Measurements from ENCODE around the gene CNST.
"Not testable (repeated sequence)": the region's sequence is repeated elsewhere in the genome, so short reads cannot be mapped to it uniquely, and the experiment has no call there.

The CNST gene

DNA sequence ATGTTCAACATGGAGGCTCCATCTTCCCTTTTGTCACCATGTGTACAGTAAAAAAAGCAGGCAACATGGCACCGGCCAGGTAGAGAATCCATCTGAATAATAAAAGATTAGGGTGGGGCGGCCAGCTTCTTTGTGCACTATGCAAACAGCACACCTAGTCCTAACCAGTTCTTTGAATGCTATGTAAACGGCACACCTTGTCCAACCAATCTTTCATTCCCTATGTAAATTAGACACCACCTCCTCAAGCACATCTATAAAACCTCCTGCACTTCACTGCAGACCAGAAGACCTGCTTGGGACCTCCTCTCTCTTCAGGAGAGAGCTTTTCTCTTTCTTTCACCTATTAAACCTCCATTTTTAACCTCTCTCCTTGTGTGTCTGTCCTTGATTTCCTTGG lies 28.4 kb upstream of the CNST start:
- Histone ChIP-seq H3K36me3 (replicated peaks) (peaks cover 19% of the 10 kb centered on the region), H3K9me3 (no peaks in the 10 kb centered on the region), H3K4me3 (no peak overlapping the region), H3K27me3 (ENCODE audit: low read depth) (no peaks in the 10 kb centered on the region), H3K4me1 (peaks cover 4% of the 10 kb centered on the region; the same call in 1 of the 2 replicates)
- DNase-seq (ENCODE audit: low spot score in 2 of 2): no peak
- in situ Hi-C loops (cut with MboI; ENCODE audit: low sequenced_read_pairs): no loop called here

GRCh38 chr1:246540738-246541491 lies 25.3 kb upstream of the CNST start:
- no peak for DNase-seq (ENCODE audit: low spot score in 2 of 2)
- Histone ChIP-seq H3K4me3 (no peak overlapping the region), H3K36me3 (replicated peaks) (peaks cover 31% of the 10 kb centered on the region), H3K27me3 (ENCODE audit: low read depth) (no peaks in the 10 kb centered on the region), H3K9me3 (no peaks in the 10 kb centered on the region), H3K4me1 (peaks cover 4% of the 10 kb centered on the region; the same call in 1 of the 2 replicates)
- in situ Hi-C loops (cut with MboI; ENCODE audit: low sequenced_read_pairs): no loop called here

- DNase-seq (ENCODE audit: low spot score in 2 of 2): no peak
- Histone ChIP-seq H3K4me3 (no peak overlapping the region), H3K4me1 (no peaks in the 10 kb centered on the region), H3K36me3 (replicated peaks) (peaks cover 43% of the 10 kb centered on the region), H3K9me3 (no peaks in the 10 kb centered on the region), H3K27me3 (ENCODE audit: low read depth) (no peaks in the 10 kb centered on the region)
- in situ Hi-C loops (cut with MboI; ENCODE audit: low sequenced_read_pairs): no loop called here
Measured at GRCh38 chr1:246544001-246544400, 22.3 kb upstream of the CNST start.

DNA sequence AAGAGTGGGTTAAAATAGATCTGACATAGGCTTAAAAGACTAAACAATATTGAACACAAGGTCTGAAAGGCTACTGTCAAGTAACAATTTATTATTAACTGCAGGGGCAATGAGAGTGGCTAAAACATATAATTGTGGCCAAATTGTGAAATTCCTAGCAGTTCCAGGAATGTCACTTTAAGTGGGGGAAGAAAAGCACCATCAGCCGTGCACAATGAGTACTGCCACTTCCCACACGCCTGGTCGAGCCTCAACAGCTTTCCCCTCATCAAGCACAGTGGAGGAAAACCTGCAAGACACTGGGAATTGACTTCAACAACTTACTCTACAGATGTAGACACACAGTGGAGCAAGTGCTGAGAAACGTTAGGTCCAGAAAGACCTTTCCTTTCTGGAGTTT lies 16.6 kb upstream of the CNST start:
- DNase-seq (ENCODE audit: low spot score in 2 of 2): no peak
- Histone ChIP-seq H3K4me1 (no peaks in the 10 kb centered on the region), H3K9me3 (no peaks in the 10 kb centered on the region), H3K4me3 (no peak overlapping the region), H3K27me3 (ENCODE audit: low read depth) (no peaks in the 10 kb centered on the region), H3K36me3 (replicated peaks) (peaks cover 47% of the 10 kb centered on the region)
- in situ Hi-C loops (cut with MboI; ENCODE audit: low sequenced_read_pairs): no loop called here

DNA sequence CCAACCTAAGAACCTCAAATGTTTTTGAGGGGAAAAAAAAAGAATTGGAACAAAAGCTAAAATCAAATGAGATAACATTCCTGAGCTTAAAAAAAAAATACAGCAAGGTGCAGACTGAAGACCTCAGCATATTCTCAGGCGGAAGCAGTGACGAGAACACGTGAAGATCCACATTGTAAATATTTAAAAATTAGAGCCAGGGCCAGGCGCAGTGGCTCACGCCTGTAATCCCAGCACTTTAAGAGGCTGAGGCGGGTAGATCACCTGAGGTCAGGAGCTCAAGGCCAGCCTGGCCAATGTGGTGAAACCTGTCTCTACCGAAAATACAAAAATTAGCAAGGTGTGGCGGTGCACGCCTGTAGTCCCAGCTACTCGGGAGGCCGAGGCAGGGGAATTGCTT lies 15.9 kb upstream of the CNST start:
- no peaks in the 10 kb centered on the region for H3K9me3 ChIP-seq

GRCh38 chr1:246552110-246552509 lies 14.1 kb upstream of the CNST start:
- no peak for DNase-seq (ENCODE audit: low spot score in 2 of 2)
- H3K4me3 ChIP-seq: no peak overlapping the region
- no peaks in the 10 kb centered on the region for H3K4me1 ChIP-seq
- in situ Hi-C loops (cut with MboI; ENCODE audit: low sequenced_read_pairs): no loop called here
- no peaks in the 10 kb centered on the region for H3K9me3 ChIP-seq
- peaks cover 63% of the 10 kb centered on the region for H3K36me3 ChIP-seq (replicated peaks)
- H3K27me3 ChIP-seq (ENCODE audit: low read depth): no peaks in the 10 kb centered on the region

More for the DNA sequence above, 15.9 kb upstream of the CNST start:
- H3K4me1 ChIP-seq: no peaks in the 10 kb centered on the region
- H3K4me3 ChIP-seq: no peak overlapping the region
- in situ Hi-C loops (cut with MboI; ENCODE audit: low sequenced_read_pairs): no loop called here
- H3K27me3 ChIP-seq (ENCODE audit: low read depth): no peaks in the 10 kb centered on the region
- no peak for DNase-seq (ENCODE audit: low spot score in 2 of 2)
- peaks cover 47% of the 10 kb centered on the region for H3K36me3 ChIP-seq (replicated peaks)

DNA sequence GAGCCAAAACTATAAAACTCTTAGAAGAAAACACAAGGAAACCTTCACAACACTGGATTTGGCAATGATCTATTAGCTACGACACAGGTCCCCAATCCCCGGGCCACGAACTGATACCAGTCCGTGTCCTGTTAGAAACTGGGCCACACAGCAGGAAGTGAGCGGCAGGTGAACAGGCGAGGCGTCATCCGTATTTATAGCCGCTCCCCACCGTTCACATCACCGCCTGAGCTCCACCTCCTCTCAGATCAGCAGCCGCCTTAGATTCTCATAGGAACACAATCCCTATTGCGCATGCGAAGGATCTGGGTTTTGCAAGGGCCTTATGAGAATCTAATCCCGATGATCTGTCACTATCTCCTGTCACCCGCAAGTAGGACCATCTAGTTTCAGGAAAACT lies 12.1 kb upstream of the CNST start:
- H3K36me3 ChIP-seq (replicated peaks): peaks cover 52% of the 10 kb centered on the region
- no peaks in the 10 kb centered on the region for H3K4me1 ChIP-seq
- no peak for DNase-seq (ENCODE audit: low spot score in 2 of 2)

DNA sequence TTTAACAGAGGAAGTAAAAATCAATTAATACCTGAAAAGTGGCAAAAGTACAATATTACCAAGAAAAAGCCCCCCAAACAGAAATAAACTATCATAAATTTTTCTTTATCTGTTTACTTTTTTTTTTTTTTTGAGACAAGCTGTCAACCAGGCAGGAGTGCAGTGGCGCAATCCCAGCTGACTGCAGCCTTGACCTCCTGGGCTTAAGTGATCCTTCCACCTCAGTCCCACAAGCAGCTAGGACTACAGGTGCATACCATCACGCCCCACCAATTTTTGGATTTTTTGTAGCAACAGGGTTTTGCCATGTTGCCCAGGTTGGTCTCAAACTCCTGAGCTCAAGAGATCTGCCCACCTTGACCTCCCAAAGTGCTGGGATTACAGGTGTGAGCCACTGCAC lies 8.2 kb upstream of the CNST start:
- Histone ChIP-seq H3K9me3 (no peaks in the 10 kb centered on the region), H3K4me3 (no peak overlapping the region), H3K27me3 (ENCODE audit: low read depth) (no peaks in the 10 kb centered on the region), H3K36me3 (replicated peaks) (peaks cover 44% of the 10 kb centered on the region), H3K4me1 (peaks cover 9% of the 10 kb centered on the region)
- no peak for DNase-seq (ENCODE audit: low spot score in 2 of 2)
- in situ Hi-C loops (cut with MboI; ENCODE audit: low sequenced_read_pairs): no loop called here

More for the DNA sequence above, 12.1 kb upstream of the CNST start:
- H3K27me3 ChIP-seq (ENCODE audit: low read depth): no peaks in the 10 kb centered on the region
- no peak overlapping the region for H3K4me3 ChIP-seq
- no peaks in the 10 kb centered on the region for H3K9me3 ChIP-seq
- in situ Hi-C loops (cut with MboI; ENCODE audit: low sequenced_read_pairs): no loop called here

DNA sequence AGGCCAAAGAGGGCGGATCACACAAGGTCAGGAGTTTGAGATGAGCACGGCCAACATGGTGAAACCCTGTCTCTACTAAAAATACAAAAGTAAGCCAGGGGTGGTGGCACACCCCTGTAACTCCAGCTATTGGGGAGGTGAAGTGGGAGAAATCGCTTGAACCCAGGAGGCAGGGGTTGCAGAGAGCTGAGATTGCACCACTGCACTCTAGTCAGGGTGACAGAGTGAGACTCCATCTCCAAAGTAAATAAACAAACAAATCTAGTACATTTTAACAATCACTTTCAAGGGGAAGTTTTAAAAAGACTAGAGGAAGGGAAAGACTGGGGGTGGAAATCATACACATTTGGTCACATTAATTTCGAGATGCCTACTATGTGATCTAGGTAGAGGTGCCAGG lies 6.9 kb upstream of the CNST start:
- peaks cover 9% of the 10 kb centered on the region for H3K4me1 ChIP-seq
- H3K27me3 ChIP-seq (ENCODE audit: low read depth): no peaks in the 10 kb centered on the region
- DNase-seq (ENCODE audit: low spot score in 2 of 2): no peak
- H3K4me3 ChIP-seq: no peak overlapping the region
- H3K36me3 ChIP-seq (replicated peaks): peaks cover 41% of the 10 kb centered on the region
- H3K9me3 ChIP-seq: no peaks in the 10 kb centered on the region
- in situ Hi-C loops (cut with MboI; ENCODE audit: low sequenced_read_pairs): no loop called here

DNA sequence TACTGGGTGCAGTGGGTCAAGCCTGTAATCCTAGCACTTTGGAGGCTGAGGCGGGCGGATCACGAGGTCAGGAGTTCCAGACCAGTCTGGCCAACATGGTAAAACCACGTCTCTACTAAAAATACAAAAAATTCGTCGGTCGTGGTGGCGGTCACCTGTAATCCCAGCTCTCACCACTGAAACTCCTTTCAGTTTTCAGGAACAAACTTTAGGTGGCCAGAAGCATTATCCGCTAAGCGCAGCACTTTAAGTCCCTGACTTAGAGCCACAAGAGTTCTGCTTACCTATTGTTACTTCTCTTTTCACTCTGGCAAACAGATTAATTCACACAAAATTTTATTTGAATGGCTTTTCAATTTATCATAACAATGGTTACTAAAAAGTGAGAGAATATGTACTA lies 5.4 kb upstream of the CNST start:
- H3K27me3 ChIP-seq (ENCODE audit: low read depth); H3K4me3 ChIP-seq; in situ Hi-C loops (cut with MboI; ENCODE audit: low sequenced_read_pairs); H3K9me3 ChIP-seq: not testable (repeated sequence)
- Histone ChIP-seq H3K4me1 (peaks cover 11% of the 10 kb centered on the region), H3K36me3 (replicated peaks) (peaks cover 37% of the 10 kb centered on the region)
- peak; percentile 59 to 85 for DNase-seq (ENCODE audit: low spot score in 2 of 2)

- peak in 1 of 2 experiments; percentile 24 for DNase-seq (ENCODE audit: low spot score in 2 of 2)
- Histone ChIP-seq H3K9me3 (no peaks in the 10 kb centered on the region), H3K4me1 (peaks cover 15% of the 10 kb centered on the region), H3K27me3 (ENCODE audit: low read depth) (no peaks in the 10 kb centered on the region), H3K36me3 (replicated peaks) (peaks cover 14% of the 10 kb centered on the region), H3K4me3 (peak overlapping the region; percentile 93)
- in situ Hi-C loops (cut with MboI; ENCODE audit: low sequenced_read_pairs): no loop called here
Measured at GRCh38 chr1:246564839-246565750, 1.2 kb upstream of the CNST start.

DNA sequence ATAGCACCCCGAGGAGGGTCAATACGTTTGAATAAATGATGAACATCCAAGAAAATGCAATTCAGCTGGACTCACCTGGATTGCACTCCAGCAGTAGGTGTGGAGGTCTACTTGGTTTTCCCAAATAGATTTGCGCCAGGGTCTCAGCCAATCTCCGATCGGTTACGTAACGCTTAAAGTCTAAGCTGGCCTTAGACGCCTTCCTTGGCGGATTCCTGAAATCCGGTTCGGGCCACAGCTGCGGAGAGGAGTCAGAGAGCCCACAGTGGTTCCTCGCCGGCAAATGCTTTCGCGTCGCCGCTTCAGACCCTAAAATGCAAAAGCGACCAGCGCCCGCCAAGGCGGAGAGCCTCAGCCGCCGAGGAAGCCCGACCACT lies 517 bp upstream of the CNST start:
- Histone ChIP-seq H3K27me3 (ENCODE audit: low read depth) (no peaks in the 10 kb centered on the region), H3K4me1 (peaks cover 12% of the 10 kb centered on the region), H3K36me3 (replicated peaks) (peaks cover 13% of the 10 kb centered on the region; the same call in 1 of the 2 replicates), H3K9me3 (no peaks in the 10 kb centered on the region), H3K4me3 (peak overlapping the region; percentile 93)
- in situ Hi-C loops (cut with MboI; ENCODE audit: low sequenced_read_pairs): no loop called here
- DNase-seq (ENCODE audit: low spot score in 2 of 2): peak in 1 of 2 experiments; percentile 44

DNA sequence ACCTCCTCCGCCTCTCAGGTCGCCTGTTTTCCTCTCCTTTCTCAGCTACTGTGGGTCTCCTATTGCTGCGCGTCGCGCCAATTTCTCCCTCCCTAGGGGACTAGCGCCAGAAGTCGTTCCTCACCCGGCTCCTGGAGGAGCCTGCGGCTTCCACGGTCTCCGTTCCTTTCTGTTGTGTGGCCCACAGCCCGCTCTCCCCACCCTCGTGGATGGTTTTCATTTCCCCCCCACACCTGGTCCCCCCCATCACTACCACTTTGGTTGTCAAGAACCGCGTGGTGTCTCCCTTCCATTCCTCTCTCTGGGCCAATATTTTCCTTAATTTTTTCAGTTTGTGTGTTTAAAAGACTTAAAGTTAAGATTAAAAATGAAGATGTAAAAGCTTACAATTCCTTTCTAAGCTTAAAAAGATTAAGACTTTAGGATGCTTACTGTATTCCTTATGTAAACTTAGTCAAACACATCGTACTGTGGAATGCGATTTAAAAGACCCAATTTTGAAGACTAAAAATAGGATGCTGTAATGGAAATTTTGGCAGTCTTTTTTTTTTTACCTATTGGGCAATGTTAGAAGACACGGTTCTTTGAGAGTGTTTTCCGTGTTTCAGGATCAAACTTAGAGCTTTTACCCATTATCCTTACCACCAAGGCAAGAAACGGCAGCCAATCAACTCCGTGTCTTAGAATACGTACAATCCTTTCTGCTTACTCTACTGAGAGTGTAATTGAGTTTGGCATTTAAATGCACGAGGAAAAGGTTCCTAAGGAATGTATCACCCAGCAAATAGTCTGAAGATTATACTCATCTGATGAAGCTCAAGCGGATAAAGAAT lies 773 bp downstream of the CNST start:
- H3K27me3 ChIP-seq (ENCODE audit: low read depth): no peaks in the 10 kb centered on the region
- in situ Hi-C loops (cut with MboI; ENCODE audit: low sequenced_read_pairs): no loop called here

More for the DNA sequence above, 773 bp downstream of the CNST start:
- Histone ChIP-seq H3K9me3 (no peaks in the 10 kb centered on the region), H3K36me3 (replicated peaks) (peaks cover 13% of the 10 kb centered on the region; the same call in 1 of the 2 replicates), H3K4me1 (peaks cover 11% of the 10 kb centered on the region; the same call in 1 of the 2 replicates), H3K4me3 (peak overlapping the region; percentile 93)
- DNase-seq (ENCODE audit: low spot score in 2 of 2): peak in 1 of 2 experiments; percentile 55
